Activated CD8-positive, alpha-beta memory T cell treated with anti-CD3 and anti-CD28 coated beads, Interleukin-2, amount 50 U/mL, for 24 hours (primary cell): ENCODE data around the gene MMP15.
"Not testable (repeated sequence)": the region's sequence is repeated elsewhere in the genome, so short reads cannot be mapped to it uniquely, and the experiment has no call there.

Experiments used
- DNase-seq: peaks from one replicate; pipeline ENCODE4 v3.0.0-alpha.2; 2020; ENCODE audit errors: extremely low read depth

The MMP15 gene

GRCh38 chr16:58025351-58026138, at the start of gene MMP15:
MMP15 (plus strand) TSS chr16:58025754; CDS start chr16:58026351, 597 bp downstream.
- peak; percentile 14 for DNase-seq

- no peak for DNase-seq
These were observed 49.2 kb upstream of the MMP15 start for GRCh38 chr16:57976331-57976796.

GRCh38 chr16:57977418-57978069, 48.0 kb upstream of the MMP15 start:
- DNase-seq: no peak

- DNase-seq: not testable (repeated sequence)
These were observed 47.5 kb upstream of the MMP15 start for GRCh38 chr16:57978070-57978465.

- DNase-seq: no peak
These were observed 46.5 kb upstream of the MMP15 start for GRCh38 chr16:57979006-57979585.

GRCh38 chr16:57981636-57982035, 43.9 kb upstream of the MMP15 start:
- no peak for DNase-seq

- no peak for DNase-seq
These were observed 43.2 kb upstream of the MMP15 start for GRCh38 chr16:57982385-57982784.

GRCh38 chr16:57984443-57985203, 40.9 kb upstream of the MMP15 start:
- peak; percentile 74 for DNase-seq

- DNase-seq: no peak
These were observed 40.1 kb upstream of the MMP15 start for GRCh38 chr16:57985204-57986181.

- no peak for DNase-seq
These were observed 39.4 kb upstream of the MMP15 start for GRCh38 chr16:57986196-57986595.

GRCh38 chr16:57987441-57988177, 37.9 kb upstream of the MMP15 start:
- DNase-seq: no peak

GRCh38 chr16:57988929-57989328, 36.6 kb upstream of the MMP15 start:
- no peak for DNase-seq

- no peak for DNase-seq
These were observed 33.9 kb upstream of the MMP15 start for GRCh38 chr16:57991551-57992059.

GRCh38 chr16:57992084-57992483, 33.5 kb upstream of the MMP15 start:
- no peak for DNase-seq

- DNase-seq: no peak
These were observed 32.1 kb upstream of the MMP15 start for GRCh38 chr16:57993438-57993837.

- no peak for DNase-seq
These were observed 31.7 kb upstream of the MMP15 start for GRCh38 chr16:57993897-57994296.

GRCh38 chr16:57994361-57994760, 31.2 kb upstream of the MMP15 start:
- DNase-seq: no peak

GRCh38 chr16:57994778-57995177, 30.8 kb upstream of the MMP15 start:
- no peak for DNase-seq

- no peak for DNase-seq
These were observed 29.7 kb upstream of the MMP15 start for GRCh38 chr16:57995721-57996405.
